Measurements from ENCODE around the gene PWWP2B. TPM values are rescaled to one million over a fixed set of nuclear protein-coding genes. Genes with fewer than 3 reads are reported as not detected.
A peak's percentile ranks its signal among the peaks of the same experiment; 100 is the strongest.

PWWP2B gene
- total and polyA plus RNA-seq, 2 of the 13 experiments (the other 11 are each of a cell fraction or from before 2014, with no cell fraction given): 2.3 to 4.7 TPM

DNA sequence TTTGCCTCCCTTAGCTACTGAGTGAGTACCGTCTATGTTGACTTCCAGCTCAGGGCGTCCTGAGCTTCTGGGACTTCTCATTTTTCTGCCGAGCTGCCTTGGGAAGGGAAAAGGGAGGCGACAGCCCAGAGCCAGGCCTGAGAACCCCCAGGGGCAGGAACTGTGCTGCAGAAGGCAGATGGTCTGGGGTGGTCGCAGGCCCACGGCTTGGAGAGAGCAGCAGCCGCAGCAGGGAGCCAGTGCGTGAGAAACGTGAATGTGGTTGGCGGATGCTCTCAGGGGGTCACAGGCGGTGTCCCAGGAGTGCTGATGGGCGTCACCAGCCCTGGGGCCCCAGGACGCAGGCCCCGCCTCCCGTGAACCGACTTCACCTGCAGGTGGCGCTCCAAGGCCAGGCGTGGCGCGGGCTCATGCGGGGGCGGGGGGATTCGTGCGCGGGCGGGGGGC, 9.2 kb upstream of the PWWP2B start (continued):
- TF ChIP-seq, protein P1, sequence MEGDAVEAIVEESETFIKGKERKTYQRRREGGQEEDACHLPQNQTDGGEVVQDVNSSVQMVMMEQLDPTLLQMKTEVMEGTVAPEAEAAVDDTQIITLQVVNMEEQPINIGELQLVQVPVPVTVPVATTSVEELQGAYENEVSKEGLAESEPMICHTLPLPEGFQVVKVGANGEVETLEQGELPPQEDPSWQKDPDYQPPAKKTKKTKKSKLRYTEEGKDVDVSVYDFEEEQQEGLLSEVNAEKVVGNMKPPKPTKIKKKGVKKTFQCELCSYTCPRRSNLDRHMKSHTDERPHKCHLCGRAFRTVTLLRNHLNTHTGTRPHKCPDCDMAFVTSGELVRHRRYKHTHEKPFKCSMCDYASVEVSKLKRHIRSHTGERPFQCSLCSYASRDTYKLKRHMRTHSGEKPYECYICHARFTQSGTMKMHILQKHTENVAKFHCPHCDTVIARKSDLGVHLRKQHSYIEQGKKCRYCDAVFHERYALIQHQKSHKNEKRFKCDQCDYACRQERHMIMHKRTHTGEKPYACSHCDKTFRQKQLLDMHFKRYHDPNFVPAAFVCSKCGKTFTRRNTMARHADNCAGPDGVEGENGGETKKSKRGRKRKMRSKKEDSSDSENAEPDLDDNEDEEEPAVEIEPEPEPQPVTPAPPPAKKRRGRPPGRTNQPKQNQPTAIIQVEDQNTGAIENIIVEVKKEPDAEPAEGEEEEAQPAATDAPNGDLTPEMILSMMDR (CRISPR knock-in tag; IDR thresholded peaks at IDR 0.05): peak; percentile 89
- TF ChIP-seq FOSL2 (CRISPR knock-in tag; IDR thresholded peaks at IDR 0.05): peak; percentile 30
- TF ChIP-seq MEIS1 (CRISPR knock-in tag; IDR thresholded peaks at IDR 0.05; ENCODE audit: borderline replicate concordance): no peak
- no peak for TF ChIP-seq FOXJ3 (CRISPR knock-in tag; IDR thresholded peaks at IDR 0.05; ENCODE audit: borderline replicate concordance)
- no peak for TF ChIP-seq ZIK1 (CRISPR knock-in tag; IDR thresholded peaks at IDR 0.05; ENCODE audit: borderline replicate concordance, low read depth)
- TF ChIP-seq, protein P2, sequence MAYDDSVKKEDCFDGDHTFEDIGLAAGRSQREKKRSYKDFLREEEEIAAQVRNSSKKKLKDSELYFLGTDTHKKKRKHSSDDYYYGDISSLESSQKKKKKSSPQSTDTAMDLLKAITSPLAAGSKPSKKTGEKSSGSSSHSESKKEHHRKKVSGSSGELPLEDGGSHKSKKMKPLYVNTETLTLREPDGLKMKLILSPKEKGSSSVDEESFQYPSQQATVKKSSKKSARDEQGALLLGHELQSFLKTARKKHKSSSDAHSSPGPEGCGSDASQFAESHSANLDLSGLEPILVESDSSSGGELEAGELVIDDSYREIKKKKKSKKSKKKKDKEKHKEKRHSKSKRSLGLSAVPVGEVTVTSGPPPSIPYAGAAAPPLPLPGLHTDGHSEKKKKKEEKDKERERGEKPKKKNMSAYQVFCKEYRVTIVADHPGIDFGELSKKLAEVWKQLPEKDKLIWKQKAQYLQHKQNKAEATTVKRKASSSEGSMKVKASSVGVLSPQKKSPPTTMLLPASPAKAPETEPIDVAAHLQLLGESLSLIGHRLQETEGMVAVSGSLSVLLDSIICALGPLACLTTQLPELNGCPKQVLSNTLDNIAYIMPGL (CRISPR knock-in tag; IDR thresholded peaks at IDR 0.05; ENCODE audit: borderline replicate concordance in 1 of 2, low read depth in 1 of 2): 0 out of 4 replicates have a peak, but pooled peaks of 1 of the 2 experiments have one; percentile 54
- peak; percentile 73; the same call in 1 of the 2 replicates for TF ChIP-seq KDM2A (CRISPR knock-in tag; IDR thresholded peaks at IDR 0.05; ENCODE audit: borderline replicate concordance, low read depth)
- TF ChIP-seq SP1 (IDR thresholded peaks at IDR 0.05): no peak
- TF ChIP-seq SP1 (CRISPR knock-in tag; IDR thresholded peaks at IDR 0.05): peak; percentile 92
- TF ChIP-seq KDM5B (CRISPR knock-in tag; IDR thresholded peaks at IDR 0.05; ENCODE audit: borderline replicate concordance): no peak
- TF ChIP-seq, protein P3, sequence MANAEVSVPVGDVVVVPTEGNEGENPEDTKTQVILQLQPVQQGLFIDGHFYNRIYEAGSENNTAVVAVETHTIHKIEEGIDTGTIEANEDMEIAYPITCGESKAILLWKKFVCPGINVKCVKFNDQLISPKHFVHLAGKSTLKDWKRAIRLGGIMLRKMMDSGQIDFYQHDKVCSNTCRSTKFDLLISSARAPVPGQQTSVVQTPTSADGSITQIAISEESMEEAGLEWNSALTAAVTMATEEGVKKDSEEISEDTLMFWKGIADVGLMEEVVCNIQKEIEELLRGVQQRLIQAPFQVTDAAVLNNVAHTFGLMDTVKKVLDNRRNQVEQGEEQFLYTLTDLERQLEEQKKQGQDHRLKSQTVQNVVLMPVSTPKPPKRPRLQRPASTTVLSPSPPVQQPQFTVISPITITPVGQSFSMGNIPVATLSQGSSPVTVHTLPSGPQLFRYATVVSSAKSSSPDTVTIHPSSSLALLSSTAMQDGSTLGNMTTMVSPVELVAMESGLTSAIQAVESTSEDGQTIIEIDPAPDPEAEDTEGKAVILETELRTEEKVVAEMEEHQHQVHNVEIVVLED (CRISPR knock-in tag; IDR thresholded peaks at IDR 0.05; ENCODE audit: borderline replicate concordance): no peak
- TF ChIP-seq, protein P4, sequence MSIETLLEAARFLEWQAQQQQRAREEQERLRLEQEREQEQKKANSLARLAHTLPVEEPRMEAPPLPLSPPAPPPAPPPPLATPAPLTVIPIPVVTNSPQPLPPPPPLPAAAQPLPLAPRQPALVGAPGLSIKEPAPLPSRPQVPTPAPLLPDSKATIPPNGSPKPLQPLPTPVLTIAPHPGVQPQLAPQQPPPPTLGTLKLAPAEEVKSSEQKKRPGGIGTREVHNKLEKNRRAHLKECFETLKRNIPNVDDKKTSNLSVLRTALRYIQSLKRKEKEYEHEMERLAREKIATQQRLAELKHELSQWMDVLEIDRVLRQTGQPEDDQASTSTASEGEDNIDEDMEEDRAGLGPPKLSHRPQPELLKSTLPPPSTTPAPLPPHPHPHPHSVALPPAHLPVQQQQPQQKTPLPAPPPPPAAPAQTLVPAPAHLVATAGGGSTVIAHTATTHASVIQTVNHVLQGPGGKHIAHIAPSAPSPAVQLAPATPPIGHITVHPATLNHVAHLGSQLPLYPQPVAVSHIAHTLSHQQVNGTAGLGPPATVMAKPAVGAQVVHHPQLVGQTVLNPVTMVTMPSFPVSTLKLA (IDR thresholded peaks at IDR 0.05): no peak
- TF ChIP-seq, protein P5, sequence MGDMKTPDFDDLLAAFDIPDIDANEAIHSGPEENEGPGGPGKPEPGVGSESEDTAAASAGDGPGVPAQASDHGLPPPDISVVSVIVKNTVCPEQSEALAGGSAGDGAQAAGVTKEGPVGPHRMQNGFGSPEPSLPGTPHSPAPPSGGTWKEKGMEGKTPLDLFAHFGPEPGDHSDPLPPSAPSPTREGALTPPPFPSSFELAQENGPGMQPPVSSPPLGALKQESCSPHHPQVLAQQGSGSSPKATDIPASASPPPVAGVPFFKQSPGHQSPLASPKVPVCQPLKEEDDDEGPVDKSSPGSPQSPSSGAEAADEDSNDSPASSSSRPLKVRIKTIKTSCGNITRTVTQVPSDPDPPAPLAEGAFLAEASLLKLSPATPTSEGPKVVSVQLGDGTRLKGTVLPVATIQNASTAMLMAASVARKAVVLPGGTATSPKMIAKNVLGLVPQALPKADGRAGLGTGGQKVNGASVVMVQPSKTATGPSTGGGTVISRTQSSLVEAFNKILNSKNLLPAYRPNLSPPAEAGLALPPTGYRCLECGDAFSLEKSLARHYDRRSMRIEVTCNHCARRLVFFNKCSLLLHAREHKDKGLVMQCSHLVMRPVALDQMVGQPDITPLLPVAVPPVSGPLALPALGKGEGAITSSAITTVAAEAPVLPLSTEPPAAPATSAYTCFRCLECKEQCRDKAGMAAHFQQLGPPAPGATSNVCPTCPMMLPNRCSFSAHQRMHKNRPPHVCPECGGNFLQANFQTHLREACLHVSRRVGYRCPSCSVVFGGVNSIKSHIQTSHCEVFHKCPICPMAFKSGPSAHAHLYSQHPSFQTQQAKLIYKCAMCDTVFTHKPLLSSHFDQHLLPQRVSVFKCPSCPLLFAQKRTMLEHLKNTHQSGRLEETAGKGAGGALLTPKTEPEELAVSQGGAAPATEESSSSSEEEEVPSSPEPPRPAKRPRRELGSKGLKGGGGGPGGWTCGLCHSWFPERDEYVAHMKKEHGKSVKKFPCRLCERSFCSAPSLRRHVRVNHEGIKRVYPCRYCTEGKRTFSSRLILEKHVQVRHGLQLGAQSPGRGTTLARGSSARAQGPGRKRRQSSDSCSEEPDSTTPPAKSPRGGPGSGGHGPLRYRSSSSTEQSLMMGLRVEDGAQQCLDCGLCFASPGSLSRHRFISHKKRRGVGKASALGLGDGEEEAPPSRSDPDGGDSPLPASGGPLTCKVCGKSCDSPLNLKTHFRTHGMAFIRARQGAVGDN (CRISPR knock-in tag; IDR thresholded peaks at IDR 0.05): peak; percentile 61
- 0 out of 2 replicates have a peak, but pooled peaks have one; percentile 33 for TF ChIP-seq EED (CRISPR knock-in tag; IDR thresholded peaks at IDR 0.05)
- no peak for TF ChIP-seq ADNP (CRISPR knock-in tag; IDR thresholded peaks at IDR 0.05)
- 0 out of 2 replicates have a peak, but pooled peaks have one; percentile 9 for TF ChIP-seq BHLHE40 (IDR thresholded peaks at IDR 0.05; ENCODE audit: low read length)
- no peak for TF ChIP-seq ZNF792 (CRISPR knock-in tag; IDR thresholded peaks at IDR 0.05)
- TF ChIP-seq SP5 (CRISPR knock-in tag; IDR thresholded peaks at IDR 0.05; ENCODE audit: borderline replicate concordance, low read depth): peak; percentile 41; the same call in 1 of the 2 replicates
- TF ChIP-seq HOXA3 (CRISPR knock-in tag; IDR thresholded peaks at IDR 0.05): peak; percentile 23; the same call in 1 of the 2 replicates
- TF ChIP-seq SAP130 (CRISPR knock-in tag; IDR thresholded peaks at IDR 0.05; ENCODE audit: low read depth): peak; percentile 29; the same call in 1 of the 2 replicates
